HepG2 (cell line): ENCODE results near the gene CMTM1. TPM values are rescaled to one million over a fixed set of nuclear protein-coding genes. Genes with fewer than 3 reads are reported as not detected.

ENCODE experiments used
- ATAC-seq: fragments of 200-7000 bp; cut with Tn5 transposase; 3 replicates; pipeline ENCODE4 v1.9.1; 2020; ENCODE audit warnings: mild to moderate bottlenecking, moderate library complexity
- BruUV-seq: library from RNA; stranded (reverse); fragments of 400-500 nt; replicated peaks from 2 replicates; lab custom pipeline; 2021; lab: Mats Ljungman, UMichigan
- CTCF ChIA-PET: fragments of 300-600 bp; formaldehyde crosslinking; extraction: SDS; loops from one replicate; lab custom pipeline; 2021; ENCODE audit warnings: low total read pairs, inconsistent platforms, low intra/inter-chr PET ratio; lab: Yijun Ruan, JAX
- POLR2A ChIA-PET: fragments of 350-600 bp; sonication (Branson Sonifier 250); formaldehyde crosslinking; loops from one replicate; lab custom pipeline; 2020; ENCODE audit warnings: antibody characterized with exemption, inconsistent platforms; lab: Yijun Ruan, JAX
- DNase-seq: peaks from one replicate; pipeline ENCODE4 v3.0.0-alpha.2; 2015; ENCODE audit warnings: low spot score
- FAIRE-seq: peaks from 3 replicates; lab custom pipeline; 2011; peaks lifted over from hg19 to GRCh38; lab: Jason Lieb, UNC
- H2AFZ ChIP-seq: one replicate; pipeline ENCODE4 v1.6.1; 2011; ENCODE audit warnings: low read length, inconsistent platforms
- H3K27ac ChIP-seq: fragments of 300-600 bp; 3 replicates; pipeline ENCODE4 v1.8.0; 2011; ENCODE audit warnings: mixed run types, mild to moderate bottlenecking, mixed read lengths, low read length, inconsistent platforms; ENCODE audit not compliant: insufficient read depth; ENCODE audit errors: extremely low read length
- H3K27me3 ChIP-seq, 2 experiments: fragments of 200-600 bp in 1 of 2; 2 replicates in 1 of 2; 3 replicates in 1 of 2; pipeline versions ENCODE4 v1.6.0 to v1.8.0; 2011; ENCODE audit warnings: low read length in 2 of 2, mild to moderate bottlenecking in 2 of 2, moderate library complexity in 2 of 2, inconsistent platforms in 1 of 2; ENCODE audit not compliant: insufficient read depth in 2 of 2, control insufficient read depth in 1 of 2
- H3K36me3 ChIP-seq, 2 experiments: fragments of 200-600 bp in 1 of 2; replicated peaks in 1 of 2; 2 replicates in 1 of 2; 3 replicates in 1 of 2; pipeline versions ENCODE4 v1.5.1 to v1.8.0; 2011; ENCODE audit warnings: low read length in 2 of 2, inconsistent platforms in 1 of 2; ENCODE audit not compliant: insufficient read depth in 2 of 2, control insufficient read depth in 1 of 2
- H3K4me1 ChIP-seq: 2 replicates; pipeline ENCODE4 v1.5.1; 2012; ENCODE audit warnings: low read length, inconsistent platforms; ENCODE audit not compliant: insufficient read depth
- H3K4me2 ChIP-seq: 2 replicates; pipeline ENCODE4 v1.6.0; 2011; ENCODE audit warnings: low read depth, low read length, inconsistent platforms
- H3K4me3 ChIP-seq, 3 experiments: fragments of 200-600 bp in 1 of 3; sonication (generic), shearing (Covaris generic) in 1 of 3; replicated peaks in 1 of 3; 2 replicates each; pipeline ENCODE4 v1.5.1; 2011 to 2016; ENCODE audit warnings: low read length in 3 of 3, inconsistent platforms in 2 of 3, low read depth in 2 of 3, mild to moderate bottlenecking in 2 of 3, control low read depth in 1 of 3, mixed read lengths in 1 of 3; ENCODE audit not compliant: insufficient read depth in 1 of 3
- H3K79me2 ChIP-seq: one replicate; pipeline ENCODE4 v1.6.1; 2011; ENCODE audit warnings: low read length, inconsistent platforms; ENCODE audit not compliant: insufficient read depth
- H3K9ac ChIP-seq: 2 replicates; pipeline ENCODE4 v1.6.0; 2011; ENCODE audit warnings: mild to moderate bottlenecking, low read depth, low read length, inconsistent platforms; ENCODE audit not compliant: insufficient read depth
- H3K9me3 ChIP-seq: 2 replicates; pipeline ENCODE4 v1.5.1; 2012; ENCODE audit warnings: mild to moderate bottlenecking, low read length
- H4K20me1 ChIP-seq: 2 replicates; pipeline ENCODE4 v1.6.0; 2011; ENCODE audit warnings: inconsistent platforms, mild to moderate bottlenecking, low read length, moderate library complexity; ENCODE audit not compliant: insufficient read depth
- AKAP8 ChIP-seq: sonication (generic); formaldehyde crosslinking; IDR thresholded peaks from 2 replicates; pipeline ENCODE4 v1.5.1; 2020; ENCODE audit warnings: mild to moderate bottlenecking, missing genetic modification reagents
- BCL6 ChIP-seq: IDR thresholded peaks from 2 replicates; pipeline ENCODE4 v1.6.1; 2016; ENCODE audit warnings: missing genetic modification reagents, missing compliant biosample characterization
- ELF1 ChIP-seq: sonication (generic); formaldehyde crosslinking; IDR thresholded peaks from 2 replicates; pipeline ENCODE4 v1.4.0; 2020; ENCODE audit warnings: missing genetic modification reagents
- GPN1 ChIP-seq: sonication (generic); formaldehyde crosslinking; IDR thresholded peaks from 2 replicates; pipeline ENCODE4 v1.5.1; 2020; ENCODE audit warnings: missing genetic modification reagents, borderline replicate concordance
- GRHL1 ChIP-seq: sonication (generic); formaldehyde crosslinking; conservative IDR thresholded peaks from 2 replicates; pipeline ENCODE4 v1.8.0; 2022; ENCODE audit warnings: missing genetic modification reagents
- KLF6 ChIP-seq: IDR thresholded peaks from 2 replicates; pipeline ENCODE4 v1.8.0; 2016; ENCODE audit warnings: missing biosample characterization, missing genetic modification reagents
- LRRFIP1 ChIP-seq: sonication (generic); formaldehyde crosslinking; conservative IDR thresholded peaks from 2 replicates; pipeline ENCODE4 v1.4.0; 2020; ENCODE audit warnings: missing genetic modification reagents
- MAF1 ChIP-seq: sonication (generic); formaldehyde crosslinking; IDR thresholded peaks from 2 replicates; pipeline ENCODE4 v1.5.0; 2020; ENCODE audit warnings: missing genetic modification reagents, borderline replicate concordance
- MEIS1 ChIP-seq: sonication (generic); formaldehyde crosslinking; IDR thresholded peaks from 2 replicates; pipeline ENCODE4 v1.9.0; 2021; ENCODE audit warnings: mild to moderate bottlenecking, missing genetic modification reagents, moderate library complexity, borderline replicate concordance
- MTF2 ChIP-seq: sonication (generic); formaldehyde crosslinking; IDR thresholded peaks from 2 replicates; pipeline ENCODE4 v1.5.0; 2020; ENCODE audit warnings: missing genetic modification reagents, borderline replicate concordance
- MZF1 ChIP-seq: sonication (generic); formaldehyde crosslinking; IDR thresholded peaks from 2 replicates; pipeline ENCODE4 v1.8.1; 2023; ENCODE audit warnings: mild to moderate bottlenecking, missing genetic modification reagents, borderline replicate concordance
- PAX8 ChIP-seq: sonication (generic); formaldehyde crosslinking; IDR thresholded peaks from 2 replicates; pipeline ENCODE4 v1.8.0; 2022; ENCODE audit warnings: mild to moderate bottlenecking, missing genetic modification reagents, borderline replicate concordance
- SNAPC2 ChIP-seq: sonication (generic); formaldehyde crosslinking; IDR thresholded peaks from 2 replicates; pipeline ENCODE4 v1.8.1; 2022; ENCODE audit warnings: mild to moderate bottlenecking, missing genetic modification reagents
- TARDBP ChIP-seq: sonication (generic); formaldehyde crosslinking; IDR thresholded peaks from 2 replicates; pipeline ENCODE4 v1.8.0; 2022; ENCODE audit warnings: mild to moderate bottlenecking, missing genetic modification reagents
- TCF7 ChIP-seq: sonication (generic); IDR thresholded peaks from 2 replicates; pipeline ENCODE4 v1.6.1; 2016; ENCODE audit warnings: antibody characterized with exemption, low read depth
- ZBTB39 ChIP-seq: sonication (generic); formaldehyde crosslinking; IDR thresholded peaks from 2 replicates; pipeline ENCODE4 v1.5.0; 2020; ENCODE audit warnings: missing genetic modification reagents
- ZNF274 ChIP-seq: sonication (generic); formaldehyde crosslinking; IDR thresholded peaks from 2 replicates; pipeline ENCODE4 v1.5.1; 2020; ENCODE audit warnings: mild to moderate bottlenecking, missing genetic modification reagents
- WGBS: methylation state at CpG from one replicate; pipeline ENCODE4 v1.1.6; 2017; ENCODE audit warnings: low lambda C conversion rate; 5-methylcytosine and 5-hydroxymethylcytosine counted together
- in situ Hi-C: cut with HindIII; loops from 2 replicates; pipeline ENCODE4 v1.10.0; 2017; ENCODE audit warnings: low pct_unique_long_range_greater_than_20kb; ENCODE audit not compliant: extremely low pct_ligation_motif_present
- intact Hi-C: fragments of 100-400 bp; cut with micrococcal nuclease; formaldehyde crosslinking; loops from one replicate; pipeline ENCODE4 v1.10.0; 2022; ENCODE audit not compliant: unreplicated experiment
- polyA plus RNA-seq, 8 experiments: library from polyadenylated mRNA; depleted of rRNA in 3 of 8; stranded (reverse) in 7 of 8; unstranded in 1 of 8; fragments of >200 nt; fragmentation: Illumina TruSeq in 4 of 8; extraction: Trizol in 4 of 8; gene quantifications; 2 replicates each; pipeline versions ENCODE4 v1.2.1 to v1.2.3, GENCODE V29; 2011 to 2016; ENCODE audit warnings: low read depth in 4 of 8, missing spikeins in 1 of 8, mixed read lengths in 1 of 8; ENCODE audit not compliant: insufficient read depth in 1 of 8
- total RNA-seq, 5 experiments: library from RNA; depleted of rRNA; stranded (reverse); fragments of >200 nt; fragmentation: Illumina TruSeq; extraction: Trizol; gene quantifications; 2 replicates each; pipeline ENCODE4 v1.2.3, GENCODE V29; 2016; ENCODE audit warnings: low read depth in 1 of 5

The CMTM1 gene
- total and polyA plus RNA-seq, 2 of the 13 experiments (the other 11 are each of a cell fraction or from before 2014, with no cell fraction given), result 1.7 to 2.9 TPM

GRCh38 chr16:66552286-66553177, 13.7 kb upstream of the CMTM1 start, which contains the start of gene CKLF:
CKLF (plus strand) TSS chr16:66552576; CDS start chr16:66552716, 140 bp downstream.
- peaks cover 0 to 6% of the 10 kb centered on the region in 2 experiments; a peak in 2 of 5 replicates for H3K36me3 ChIP-seq
- peak within 1 kb of the TSS; percentile 87 for H3K27ac ChIP-seq
- H3K9me3 ChIP-seq, result no peaks in the 10 kb centered on the region
- peak within 1 kb of the TSS; percentile 94 for H3K4me2 ChIP-seq
- CTCF ChIA-PET, result no interaction called here
- peaks cover 84% of the 10 kb centered on the region for H3K4me1 ChIP-seq
- peak; percentile 80 for ATAC-seq
- H3K9ac ChIP-seq, result peak within 1 kb of the TSS; percentile 85
- in situ Hi-C loops, result no loop called here
- H3K27me3 ChIP-seq, result no peaks in the 10 kb centered on the region
- WGBS, result 11% methylated on average over 62 of the region's 63 CpGs
- peak within 1 kb of the TSS; percentile 70 to 79 (median 73) for H3K4me3 ChIP-seq
- POLR2A ChIA-PET, result interaction anchor here (0.7 to 3.3 kb wide), 21 partner anchors 9 to 384 kb away, joined by 3 to 23 read pairs (median 4); partner anchors contain the start of genes CMTM3 and NAE1
- DNase-seq, result peak; percentile 85
- peaks cover 24% of the 10 kb centered on the region for H3K79me2 ChIP-seq
- peak within 1 kb of the TSS; percentile 85 for H2AFZ ChIP-seq
- intact Hi-C loops, result loop anchor here (2.0 kb wide), 1 partner anchor 52 kb away; the partner anchor contains the start of gene CMTM3
- TSS peak; percentile 52 for BruUV-seq
- FAIRE-seq, result peak; percentile 67
- no peaks in the 10 kb centered on the region for H4K20me1 ChIP-seq
- TF ChIP-seq MZF1 (CRISPR knock-in tag) (peak; percentile 95; the same call in 1 of the 2 replicates), MTF2 (peak; percentile 99), BCL6 (CRISPR knock-in tag) (peak; percentile 57; the same call in 1 of the 2 replicates), TARDBP (peak; percentile 84), LRRFIP1 (no peak), SNAPC2 (CRISPR knock-in tag) (peak; percentile 96; the same call in 1 of the 2 replicates), TCF7 (peak; percentile 36; the same call in 1 of the 2 replicates), ZNF274 (CRISPR knock-in tag) (peak; percentile 100), PAX8 (peak; percentile 94; the same call in 1 of the 2 replicates), GPN1 (peak; percentile 83), GRHL1 (CRISPR knock-in tag) (peak; percentile 41; the same call in 1 of the 2 replicates), KLF6 (CRISPR knock-in tag) (peak; percentile 98), AKAP8 (peak; percentile 94), ZBTB39 (CRISPR knock-in tag) (peak; percentile 98; the same call in 1 of the 2 replicates), MAF1 (CRISPR knock-in tag) (peak; percentile 97), ELF1 (CRISPR knock-in tag) (peak; percentile 57; the same call in 1 of the 2 replicates), MEIS1 (CRISPR knock-in tag) (peak; percentile 55)
